Colon (tissue), 2 donors: ENCODE data around the gene GRIK1.

Experiments used
- FAIRE-seq: peaks from 2 replicates; lab custom pipeline; 2012; peaks lifted over from hg19 to GRCh38; lab: Jason Lieb, UNC
- donor health status: control.
- donor health status: control.

GRIK1 gene

DNA sequence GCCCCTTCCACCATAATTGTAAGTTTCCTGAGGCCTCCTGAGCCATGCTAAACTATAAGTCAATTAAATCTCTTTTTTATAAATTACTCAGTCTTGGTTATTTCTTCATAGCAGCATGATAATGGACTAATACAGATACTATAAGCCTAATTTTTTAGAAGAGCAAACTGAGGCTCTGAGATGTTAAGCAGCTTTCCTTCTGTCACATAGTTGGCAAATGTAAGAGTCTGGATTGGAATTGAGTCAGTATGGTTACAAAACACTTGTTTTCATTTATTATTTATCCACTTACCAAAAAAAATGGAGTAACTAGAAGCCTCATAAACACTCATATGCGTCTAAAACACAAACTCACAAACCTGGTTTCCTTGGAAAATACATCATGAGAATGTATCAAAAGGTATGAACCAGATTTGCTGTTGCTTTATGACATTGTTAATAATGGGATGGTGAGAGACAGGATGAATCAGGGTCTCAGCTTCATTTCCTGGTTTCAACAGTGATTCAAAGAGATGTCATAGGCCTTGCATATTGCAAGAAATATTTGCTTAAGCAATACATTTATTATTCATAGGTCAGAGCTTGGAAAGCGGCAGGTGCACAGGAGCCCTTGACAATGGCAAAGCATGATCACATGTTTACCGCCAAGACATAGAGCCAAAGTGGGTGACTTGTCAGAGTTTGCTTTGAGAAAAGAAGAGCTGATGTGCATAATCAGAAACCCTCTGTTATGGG is 221.5 kb downstream of the GRIK1 start:
- no peak for FAIRE-seq

DNA sequence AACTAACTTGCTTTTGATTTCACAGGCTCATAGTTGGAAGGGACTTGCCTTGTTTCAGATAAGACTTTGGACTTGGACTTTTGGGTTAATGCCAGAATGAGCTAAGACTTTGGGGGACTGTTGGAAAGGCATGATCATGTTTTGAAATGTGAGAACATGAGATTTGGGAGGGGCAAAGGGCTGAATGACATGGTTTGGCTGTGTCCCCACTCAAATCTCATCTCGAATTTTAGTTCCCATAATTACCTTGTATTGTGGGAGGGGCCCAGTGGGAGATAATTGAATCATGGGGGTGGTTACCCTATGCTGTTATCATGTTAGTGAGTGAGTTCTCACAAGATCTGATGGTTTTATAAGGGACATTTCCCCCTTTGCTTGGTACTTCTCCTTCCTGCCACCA is 222.1 kb downstream of the GRIK1 start:
- no peak for FAIRE-seq

DNA sequence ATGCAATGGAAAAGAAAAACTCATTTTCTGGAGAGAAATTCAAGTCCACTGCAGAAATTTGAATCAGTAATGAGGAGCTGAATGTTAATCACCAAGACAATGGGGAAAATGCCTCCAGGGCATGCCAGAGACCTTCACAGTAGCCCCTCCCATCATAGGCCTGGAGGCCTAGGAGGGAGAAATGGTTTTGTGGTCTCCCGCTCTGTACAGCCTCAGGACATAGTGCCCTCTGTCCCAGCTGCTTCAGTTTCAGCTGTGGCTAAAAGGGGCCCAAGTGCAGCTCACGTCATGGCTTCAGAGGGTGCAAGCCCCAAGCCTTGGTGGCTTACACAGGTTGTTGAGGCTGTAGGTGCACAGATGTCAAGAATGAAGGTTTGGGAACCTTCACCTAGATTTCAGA is 223.0 kb downstream of the GRIK1 start:
- FAIRE-seq, result no peak

DNA sequence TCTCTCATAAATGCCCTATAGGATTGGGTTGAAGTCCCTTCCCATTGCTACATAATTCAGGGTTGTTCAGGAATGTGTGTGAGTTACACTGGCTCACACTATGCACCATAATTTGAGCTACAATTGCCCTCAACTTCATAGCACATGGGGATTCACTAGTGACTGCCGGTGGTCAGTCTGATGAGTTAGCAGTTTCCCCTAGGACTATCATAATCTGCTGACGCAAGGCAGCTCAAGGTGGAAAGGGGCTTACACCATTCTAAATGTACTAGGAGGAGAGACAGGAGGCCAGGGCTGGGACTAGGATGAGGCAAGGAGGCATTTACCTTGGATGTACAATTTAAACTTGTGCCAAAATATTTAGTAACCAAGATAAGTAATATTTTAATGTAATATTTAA is 224.7 kb downstream of the GRIK1 start:
- FAIRE-seq, result no peak

DNA sequence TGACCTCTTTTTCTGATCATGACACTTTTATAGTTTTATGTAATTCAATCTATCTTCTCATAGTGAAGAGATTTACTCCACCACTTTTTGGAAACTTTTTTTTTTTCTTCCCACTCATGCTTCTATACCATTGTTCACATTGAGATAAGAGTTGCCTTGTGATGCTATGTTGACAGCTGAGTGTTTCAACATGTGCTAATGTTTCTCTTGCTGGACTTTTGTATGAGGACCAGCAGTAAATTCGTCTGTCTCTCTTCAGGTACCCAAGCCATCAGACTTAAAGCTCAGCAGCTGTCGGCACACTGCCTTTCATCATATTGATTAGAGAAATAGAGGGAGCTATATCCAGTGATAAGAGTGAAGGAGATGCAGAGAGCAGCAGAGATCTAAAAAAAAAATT is 227.0 kb downstream of the GRIK1 start:
- no peak for FAIRE-seq

DNA sequence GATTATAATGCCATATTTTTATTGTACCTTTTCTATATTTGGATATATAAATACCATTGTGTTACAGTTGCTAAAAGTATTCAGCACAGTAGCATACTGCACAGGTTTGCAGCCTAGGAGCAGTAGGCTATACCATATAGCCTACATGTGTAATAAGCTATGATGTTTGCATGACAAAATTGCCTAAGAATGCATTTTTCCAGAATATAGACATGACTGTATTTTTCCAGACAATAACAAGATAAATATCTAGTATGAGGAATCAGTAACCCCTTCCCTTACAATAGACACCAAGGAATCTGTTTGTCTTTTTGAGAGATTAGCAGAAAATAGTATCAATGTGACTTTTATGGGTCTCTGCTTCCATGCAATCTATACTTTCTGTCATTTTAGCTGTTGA is 228.6 kb downstream of the GRIK1 start:
- FAIRE-seq, result no peak

DNA sequence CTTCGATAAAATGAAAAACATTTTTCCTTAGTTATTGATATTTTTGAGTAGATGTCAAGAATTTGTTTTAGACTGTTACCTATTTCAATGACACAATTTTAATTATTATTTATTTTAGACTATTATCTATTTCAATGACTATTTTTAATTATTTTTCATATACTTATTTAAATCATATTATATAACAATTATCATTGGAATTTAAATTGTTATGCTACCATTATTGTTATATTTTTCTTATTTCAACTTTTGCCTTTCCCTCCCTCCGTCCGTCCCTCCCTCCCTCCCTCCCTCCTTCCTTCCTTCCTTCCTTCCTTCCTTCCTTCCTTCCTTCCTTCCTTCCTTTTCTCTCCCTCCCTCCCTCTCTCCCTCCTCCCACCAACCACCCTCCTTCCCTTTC is 229.3 kb downstream of the GRIK1 start:
- FAIRE-seq, result no peak

DNA sequence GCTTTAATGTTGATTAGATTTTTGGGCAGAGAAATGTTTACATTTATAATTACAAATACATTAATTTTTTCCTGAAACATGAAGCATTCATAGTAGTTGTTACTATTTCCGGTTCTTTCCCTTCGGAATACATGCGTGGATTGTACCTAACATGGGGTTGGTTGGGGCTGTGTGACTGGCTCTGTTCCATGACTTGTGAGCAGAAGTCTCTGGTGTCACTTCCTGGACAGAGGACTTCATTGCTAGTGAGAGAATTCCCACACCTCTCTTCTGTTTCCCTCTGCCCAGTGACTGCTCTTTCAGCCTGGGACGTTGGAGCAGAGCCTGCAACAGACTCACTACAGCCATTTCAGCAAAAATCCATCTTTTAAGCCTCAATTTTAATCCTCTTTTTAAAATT is 231.4 kb downstream of the GRIK1 start:
- FAIRE-seq, result no peak

DNA sequence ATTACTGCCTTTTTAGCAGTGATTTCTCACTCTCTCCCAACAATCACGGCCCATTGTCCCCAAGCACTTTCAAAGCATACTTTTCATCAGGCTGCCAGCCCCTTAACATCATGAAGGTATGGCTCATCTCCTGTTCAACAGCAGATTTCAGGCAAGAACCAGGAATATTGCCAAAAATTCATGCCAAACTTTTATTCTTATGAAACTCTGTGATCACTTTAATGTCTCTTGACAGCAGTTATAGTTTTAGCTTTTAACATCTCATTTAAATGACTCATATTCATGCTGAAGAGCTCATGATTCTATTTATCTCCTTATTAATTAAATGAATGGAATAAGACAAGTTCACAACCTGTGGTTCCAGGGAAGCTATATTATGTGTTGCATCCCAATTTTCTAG is 235.1 kb downstream of the GRIK1 start:
- no peak for FAIRE-seq

DNA sequence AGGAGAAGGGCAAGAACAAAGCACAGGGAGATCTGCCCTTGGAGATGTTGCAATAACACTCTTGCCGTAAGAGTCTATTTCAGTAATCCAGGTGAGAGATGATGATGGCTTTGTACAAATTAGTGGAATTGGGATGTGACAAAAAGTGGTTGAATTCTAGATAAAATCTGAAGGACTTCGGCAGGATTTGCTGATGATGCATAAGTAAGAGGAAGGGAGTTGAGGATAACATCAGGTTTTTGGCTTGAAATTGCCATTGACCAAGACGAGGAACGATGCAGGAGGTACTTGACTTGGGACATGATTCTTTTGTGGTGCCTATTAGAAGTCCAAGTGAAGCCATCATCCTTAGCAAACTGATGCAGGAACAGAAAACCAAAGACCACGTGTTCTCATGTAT is 238.1 kb downstream of the GRIK1 start:
- FAIRE-seq, result no peak

DNA sequence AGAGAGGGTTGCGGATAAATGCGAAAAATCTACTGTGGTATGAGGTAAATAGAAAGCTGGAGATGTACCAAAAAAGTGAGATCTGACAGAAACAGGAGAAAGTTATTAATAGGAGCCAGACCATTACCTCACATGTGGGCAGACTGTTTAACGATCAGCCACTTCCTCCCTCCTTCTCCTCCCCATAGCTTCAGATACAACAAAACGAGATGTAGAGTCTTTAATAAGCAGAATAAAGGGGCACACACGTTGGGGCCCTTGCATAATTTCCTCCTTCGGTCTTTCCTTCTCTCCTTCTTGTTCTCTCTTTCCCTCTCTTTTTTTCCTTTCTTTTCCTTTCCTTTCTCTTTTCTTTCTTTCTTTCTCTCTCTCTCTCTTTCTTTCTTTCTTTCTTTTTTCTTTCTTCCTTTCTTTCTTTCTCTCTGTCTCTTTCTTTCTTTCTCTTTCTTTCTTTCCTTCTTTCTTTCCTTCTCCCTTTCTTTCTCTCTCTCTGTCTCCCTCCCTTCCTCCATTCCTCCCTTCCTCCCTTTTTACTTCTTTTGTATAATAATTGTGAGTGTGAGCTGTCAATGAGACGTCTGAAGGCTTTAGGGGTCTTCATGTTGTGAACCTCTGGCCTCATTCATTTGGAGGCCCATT is 242.1 kb downstream of the GRIK1 start:
- no peak for FAIRE-seq

DNA sequence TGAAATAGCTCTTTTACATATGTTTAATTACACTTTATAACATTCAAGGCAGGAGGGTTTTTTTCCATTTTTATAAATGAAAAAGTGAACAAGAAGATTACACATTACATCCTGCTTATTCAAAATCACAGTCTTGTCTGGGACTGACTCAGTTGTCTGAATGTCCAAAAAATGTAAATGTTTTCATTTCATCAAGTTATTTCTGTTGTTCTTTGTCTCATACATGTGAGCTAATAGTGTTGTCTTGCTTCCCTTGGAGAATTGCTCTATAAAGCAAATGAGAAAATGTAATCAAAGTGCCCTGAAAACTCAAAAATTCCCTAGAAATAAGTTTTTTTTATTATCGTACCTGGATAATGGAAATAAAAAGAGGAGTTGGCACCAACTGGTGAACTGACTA is 242.9 kb downstream of the GRIK1 start:
- no peak for FAIRE-seq

DNA sequence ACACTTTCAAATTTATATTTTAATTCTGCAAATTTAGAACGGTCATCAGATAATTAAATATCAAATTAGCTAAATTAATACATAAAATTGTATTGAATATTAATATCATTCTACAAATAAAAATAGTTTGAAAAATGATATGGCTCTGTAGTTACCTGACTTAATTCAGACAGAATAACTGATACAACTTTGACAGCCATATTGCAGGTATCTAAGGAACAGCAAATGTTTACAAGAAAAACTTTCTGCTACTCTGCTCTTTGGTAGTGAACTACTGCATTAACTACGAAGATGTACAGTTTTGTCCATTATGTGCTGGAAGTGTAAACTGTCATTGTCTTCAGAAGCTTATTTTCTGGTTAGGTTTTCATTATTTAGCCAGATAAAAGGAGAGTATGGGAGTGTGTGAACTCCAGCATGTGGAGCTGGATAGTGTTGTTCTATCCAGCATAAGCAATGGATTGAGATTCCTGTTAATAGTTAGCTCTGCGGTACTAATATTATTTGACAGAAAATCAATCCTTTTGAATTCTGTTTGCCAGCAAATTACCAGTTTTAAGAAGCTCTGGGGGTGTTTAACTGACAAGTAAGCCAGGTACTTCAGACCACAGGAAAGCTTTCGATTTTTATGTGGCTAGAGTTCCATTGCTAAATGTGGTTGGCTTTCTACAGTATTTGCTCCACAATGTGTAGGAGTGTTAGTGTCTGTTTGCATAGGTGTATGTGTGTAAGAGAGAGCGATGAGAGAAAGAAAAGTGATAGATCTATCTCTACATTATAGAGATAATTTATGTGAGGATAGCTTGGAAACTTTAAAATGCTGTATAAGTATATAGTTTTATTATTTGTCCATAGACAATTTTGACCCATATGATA is 247.9 kb downstream of the GRIK1 start:
- FAIRE-seq, result no peak

DNA sequence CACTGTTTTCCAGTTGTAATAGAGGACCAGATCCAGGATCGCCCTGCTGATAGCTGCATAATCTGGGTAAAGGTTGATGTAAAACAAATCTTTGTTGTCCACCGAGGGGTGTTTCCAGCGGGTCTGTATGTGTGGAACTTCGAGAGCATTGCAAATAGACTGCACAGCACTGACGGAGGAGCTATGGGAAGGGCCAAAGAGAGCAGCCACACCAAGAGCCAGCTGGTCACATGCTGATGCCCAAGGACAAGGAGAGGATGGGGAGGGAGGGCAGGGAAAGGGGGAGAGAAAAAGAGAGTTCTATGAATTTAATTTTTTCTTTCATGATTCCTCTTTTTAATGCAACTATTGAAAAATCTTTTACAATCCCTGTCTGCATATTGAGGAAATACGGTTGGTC is 250.0 kb downstream of the GRIK1 start:
- no peak for FAIRE-seq

DNA sequence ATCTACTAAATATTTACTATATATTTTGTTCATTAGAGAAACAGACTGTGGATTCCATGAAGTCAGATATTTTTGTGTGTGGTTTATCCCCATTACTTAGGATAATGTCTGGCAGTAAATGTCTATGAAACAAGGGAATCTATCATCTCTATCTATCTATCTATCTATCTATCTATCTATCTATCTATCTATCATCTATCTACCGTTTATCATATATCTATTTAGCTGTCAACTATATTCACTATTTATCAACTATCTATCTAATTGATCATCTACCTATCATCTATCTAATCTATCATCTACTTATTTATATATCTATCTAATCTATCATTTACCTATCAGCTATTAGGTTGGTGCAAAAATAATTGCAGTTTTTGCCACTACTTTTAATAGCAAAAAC is 255.7 kb downstream of the GRIK1 start:
- no peak for FAIRE-seq

DNA sequence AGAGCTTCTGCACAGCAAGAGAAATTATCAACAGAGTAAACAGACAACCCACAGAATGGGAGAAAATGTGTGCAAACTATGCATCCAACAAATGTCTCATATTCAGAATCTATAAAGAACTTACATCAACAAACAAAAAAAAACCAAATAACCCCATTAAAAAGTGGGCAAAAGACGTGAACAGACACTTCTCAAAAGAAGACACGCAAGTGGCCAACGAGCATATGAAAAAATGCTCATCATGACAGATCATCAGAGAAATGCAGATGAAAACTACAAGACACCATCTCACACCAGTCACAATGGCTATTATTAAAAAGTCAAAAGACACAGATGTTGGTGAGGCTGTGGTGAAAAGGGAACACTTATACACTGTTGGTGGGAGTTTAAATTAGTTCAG is 257.0 kb downstream of the GRIK1 start:
- no peak for FAIRE-seq

DNA sequence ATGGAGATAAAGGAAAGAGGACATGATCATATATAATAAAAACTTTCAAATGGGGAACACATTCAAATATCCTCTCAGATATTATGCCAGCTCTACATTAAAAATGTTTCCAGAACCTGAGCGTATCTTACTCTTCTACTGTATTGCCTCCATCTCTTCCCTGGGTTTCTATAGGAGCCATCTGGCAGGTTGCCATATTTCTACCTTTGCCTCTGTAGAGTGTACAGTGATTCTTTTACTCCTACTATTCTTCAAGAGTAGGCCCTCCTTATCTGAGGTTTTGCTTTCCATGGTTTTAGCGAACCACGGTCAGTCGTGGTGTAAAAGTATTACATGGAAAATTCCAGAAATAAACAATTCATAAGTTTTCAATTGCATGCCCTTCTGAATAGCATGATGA is 259.5 kb downstream of the GRIK1 start:
- no peak for FAIRE-seq

DNA sequence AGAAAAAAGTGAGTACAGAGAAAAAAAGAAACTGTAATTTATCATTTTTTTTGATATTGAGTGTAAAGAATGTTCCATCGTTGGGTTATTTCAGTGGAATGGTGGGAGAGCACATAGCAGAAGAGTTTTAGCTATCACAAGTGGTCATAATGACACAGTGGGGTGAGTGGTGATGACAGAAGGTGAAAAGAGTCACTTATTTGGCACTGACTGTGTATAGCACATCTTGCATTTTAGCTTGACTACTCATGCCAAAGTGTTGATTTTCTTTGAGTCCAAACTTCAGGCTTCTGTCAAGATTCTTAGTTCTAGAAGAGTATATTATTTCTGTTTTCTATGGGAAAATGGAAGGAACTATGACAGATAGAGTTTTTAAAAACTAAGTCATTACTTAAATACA is 261.2 kb downstream of the GRIK1 start:
- FAIRE-seq, result no peak

DNA sequence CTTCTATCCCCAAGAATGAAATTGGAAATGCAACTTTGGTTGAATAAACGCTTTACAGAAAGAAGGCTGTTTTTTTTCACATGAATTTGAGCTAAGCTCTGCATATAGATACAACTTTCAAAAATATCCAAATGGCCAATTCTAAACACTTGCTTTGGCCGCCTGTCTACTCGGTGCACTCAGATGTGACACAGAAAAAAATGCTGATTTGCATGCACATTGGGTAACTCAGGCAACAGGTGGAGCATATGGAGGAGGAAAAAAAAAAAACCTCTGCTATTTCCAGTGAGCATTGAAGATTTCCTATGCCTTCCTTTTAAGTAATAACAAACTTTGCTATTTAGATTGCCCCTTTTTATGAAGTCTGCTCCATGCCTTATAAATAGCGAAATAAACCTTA is 262.5 kb downstream of the GRIK1 start:
- FAIRE-seq, result no peak

DNA sequence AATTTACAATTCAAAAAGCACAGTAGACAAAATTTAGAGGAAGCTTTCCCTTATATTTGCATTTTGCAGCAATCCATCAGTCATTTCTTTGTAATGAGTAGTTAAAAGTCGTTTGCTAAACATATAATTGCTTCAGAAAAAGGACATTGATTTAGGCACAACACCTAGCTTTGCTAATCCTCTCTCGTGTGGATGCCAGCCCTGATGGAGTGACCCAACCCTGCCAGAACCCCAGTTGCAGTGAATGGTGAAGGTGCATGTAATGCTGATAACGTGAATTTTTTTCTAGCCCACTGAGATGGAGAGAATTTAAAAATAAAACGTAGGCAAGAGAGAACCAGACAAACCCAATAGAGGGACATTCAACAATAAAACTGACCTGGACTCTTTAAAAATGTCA is 263.4 kb downstream of the GRIK1 start:
- FAIRE-seq, result no peak

DNA sequence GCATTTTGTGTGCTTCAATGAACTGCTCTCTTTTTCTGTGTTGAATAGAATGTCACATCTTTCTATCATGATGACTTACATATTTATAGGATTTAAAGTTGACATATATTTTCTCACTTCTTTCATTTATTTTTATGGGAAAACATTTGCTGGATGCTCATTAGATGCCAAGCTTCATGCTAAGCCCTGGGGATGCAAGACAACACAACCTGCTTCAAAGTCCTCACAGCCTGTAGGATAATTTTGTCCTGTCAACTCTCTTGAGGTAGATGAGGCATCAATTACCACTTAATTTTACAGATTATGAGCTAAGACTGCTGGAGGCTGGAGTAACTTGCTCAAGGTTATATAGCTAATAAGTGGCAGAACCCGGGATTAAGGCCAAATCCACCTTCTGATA is 264.3 kb downstream of the GRIK1 start:
- no peak for FAIRE-seq

DNA sequence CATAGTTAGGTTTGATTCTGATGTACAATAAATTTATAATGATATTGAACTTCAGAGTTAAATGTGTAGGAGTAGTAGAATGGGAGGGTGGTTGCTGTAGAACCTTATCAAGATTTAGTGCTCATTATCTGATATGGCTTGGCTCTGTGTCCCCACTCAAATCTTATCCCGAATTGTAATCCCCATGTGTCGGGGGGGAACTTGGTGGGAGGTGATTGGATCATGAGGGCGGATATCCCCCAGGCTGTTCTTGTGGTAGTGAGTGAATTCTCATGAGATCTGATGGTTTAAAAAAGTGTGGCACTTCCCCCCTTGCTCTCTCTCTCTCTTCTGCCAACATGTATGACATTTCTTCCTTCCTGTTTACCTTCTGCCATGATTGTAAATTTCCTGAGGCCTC is 265.5 kb downstream of the GRIK1 start:
- FAIRE-seq, result no peak

DNA sequence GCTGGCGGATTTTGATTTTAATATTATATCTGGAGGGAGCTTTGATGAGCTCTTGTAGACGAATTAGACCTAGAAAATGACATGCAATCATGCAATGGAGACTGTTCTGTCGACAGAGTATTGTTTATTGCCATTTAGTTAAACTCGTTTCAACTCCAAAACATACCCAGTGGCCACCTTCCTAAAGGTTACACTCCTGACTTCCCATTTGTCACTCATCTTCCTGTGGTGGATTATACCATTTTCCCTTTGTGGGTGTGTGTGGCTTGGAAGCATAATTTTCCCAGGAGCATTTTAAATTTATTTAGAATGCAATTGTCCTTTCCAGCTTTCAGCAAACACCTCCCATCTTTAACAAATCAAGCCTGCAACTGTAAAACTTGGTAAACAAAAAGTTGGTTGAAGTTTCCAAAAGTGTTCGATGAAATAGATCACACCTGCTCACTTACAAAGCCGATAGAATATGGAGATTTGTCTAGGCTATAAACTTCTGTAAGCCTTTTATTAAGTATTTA is 266.6 kb downstream of the GRIK1 start:
- no peak for FAIRE-seq
